Measurements from ENCODE around the gene BEAN1. TPM values are rescaled to one million over a fixed set of nuclear protein-coding genes. Genes with fewer than 3 reads are reported as not detected.

Gene BEAN1
- total RNA-seq, 1 donor = under 0.01 TPM

- DNase-seq (ENCODE audit: low read depth) = no peak
- H3K4me3 ChIP-seq (ENCODE audit: low read depth, low read length) = no peak overlapping the region
- TF ChIP-seq, protein P1, sequence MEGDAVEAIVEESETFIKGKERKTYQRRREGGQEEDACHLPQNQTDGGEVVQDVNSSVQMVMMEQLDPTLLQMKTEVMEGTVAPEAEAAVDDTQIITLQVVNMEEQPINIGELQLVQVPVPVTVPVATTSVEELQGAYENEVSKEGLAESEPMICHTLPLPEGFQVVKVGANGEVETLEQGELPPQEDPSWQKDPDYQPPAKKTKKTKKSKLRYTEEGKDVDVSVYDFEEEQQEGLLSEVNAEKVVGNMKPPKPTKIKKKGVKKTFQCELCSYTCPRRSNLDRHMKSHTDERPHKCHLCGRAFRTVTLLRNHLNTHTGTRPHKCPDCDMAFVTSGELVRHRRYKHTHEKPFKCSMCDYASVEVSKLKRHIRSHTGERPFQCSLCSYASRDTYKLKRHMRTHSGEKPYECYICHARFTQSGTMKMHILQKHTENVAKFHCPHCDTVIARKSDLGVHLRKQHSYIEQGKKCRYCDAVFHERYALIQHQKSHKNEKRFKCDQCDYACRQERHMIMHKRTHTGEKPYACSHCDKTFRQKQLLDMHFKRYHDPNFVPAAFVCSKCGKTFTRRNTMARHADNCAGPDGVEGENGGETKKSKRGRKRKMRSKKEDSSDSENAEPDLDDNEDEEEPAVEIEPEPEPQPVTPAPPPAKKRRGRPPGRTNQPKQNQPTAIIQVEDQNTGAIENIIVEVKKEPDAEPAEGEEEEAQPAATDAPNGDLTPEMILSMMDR (IDR thresholded peaks at IDR 0.05; ENCODE audit: insufficient read depth, low read depth, low read length) = no peak
These were observed 46.8 kb downstream of the BEAN1 start for GRCh38 chr16:66473654-66474519.

DNA sequence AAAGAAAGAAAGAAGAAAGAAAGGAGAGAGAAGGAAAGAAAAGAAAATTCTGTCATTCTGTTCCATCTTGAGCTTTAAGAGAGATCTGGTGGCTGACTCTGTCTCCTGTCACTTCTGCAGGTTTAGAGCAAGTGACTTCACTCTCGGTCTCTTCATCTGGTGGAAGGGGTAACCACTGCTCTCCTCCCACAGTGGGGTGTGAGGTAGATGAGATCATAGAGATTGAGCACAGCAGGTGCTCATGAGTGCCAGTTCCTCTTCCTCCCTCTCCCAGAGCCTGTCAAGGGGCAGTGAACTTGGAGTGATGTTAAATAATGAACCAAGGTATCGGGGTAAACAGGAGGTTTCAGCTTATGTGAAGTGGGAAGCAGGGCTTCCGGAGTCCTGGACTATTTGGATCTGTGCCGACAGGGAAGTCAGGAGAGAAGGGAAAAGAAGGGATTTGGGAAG lies 47.7 kb downstream of the BEAN1 start:
- DNase-seq (ENCODE audit: low read depth) = no peak
- TF ChIP-seq, protein P1 (IDR thresholded peaks at IDR 0.05; ENCODE audit: insufficient read depth, low read depth, low read length) = no peak
- H3K4me3 ChIP-seq (ENCODE audit: low read depth, low read length) = no peak overlapping the region

GRCh38 chr16:66475232-66475631 lies 48.1 kb downstream of the BEAN1 start:
- no peak for DNase-seq (ENCODE audit: low read depth)
- no peak overlapping the region for H3K4me3 ChIP-seq (ENCODE audit: low read depth, low read length)
- TF ChIP-seq, protein P1 (IDR thresholded peaks at IDR 0.05; ENCODE audit: insufficient read depth, low read depth, low read length) = no peak

DNA sequence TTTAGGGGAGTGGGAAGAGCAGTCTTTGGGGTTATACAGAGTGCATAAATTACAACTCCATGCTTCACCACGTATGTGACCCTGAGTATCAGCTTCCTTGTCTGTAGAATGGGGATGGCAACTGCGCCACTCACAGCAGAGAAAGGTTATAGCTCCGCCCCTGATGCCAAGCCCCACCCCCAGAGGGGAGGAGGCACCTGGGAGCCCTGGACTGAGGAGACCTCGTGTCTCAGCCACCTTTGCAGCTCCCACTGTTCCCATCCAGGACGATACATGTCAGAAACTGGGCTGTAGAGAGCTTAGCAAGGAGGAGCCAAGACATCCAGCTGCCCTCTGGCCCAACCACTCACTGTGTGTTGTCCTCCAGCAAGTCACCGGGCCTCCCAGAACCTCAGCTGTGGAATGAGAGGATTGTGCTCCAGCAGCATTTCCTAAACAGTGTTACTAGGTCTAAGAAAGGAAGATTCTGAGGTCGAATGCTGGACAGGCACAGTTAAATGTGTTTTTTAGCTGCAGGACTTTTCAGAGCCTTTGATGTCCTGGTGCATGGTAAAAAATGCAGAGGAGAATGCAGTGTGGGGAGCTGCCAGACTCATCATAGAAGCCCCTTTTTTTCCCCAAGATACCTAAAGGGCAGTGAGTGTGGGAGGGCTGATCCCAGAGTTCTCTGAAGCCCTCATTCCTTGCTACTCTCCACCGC lies 49.4 kb downstream of the BEAN1 start:
- DNase-seq (ENCODE audit: low read depth) = no peak
- no peak overlapping the region for H3K4me3 ChIP-seq (ENCODE audit: low read depth, low read length)
- TF ChIP-seq, protein P1 (IDR thresholded peaks at IDR 0.05; ENCODE audit: insufficient read depth, low read depth, low read length) = no peak

- DNase-seq (ENCODE audit: low read depth) = no peak
- TF ChIP-seq, protein P1 (IDR thresholded peaks at IDR 0.05; ENCODE audit: insufficient read depth, low read depth, low read length) = no peak
These were observed 50.0 kb downstream of the BEAN1 start for GRCh38 chr16:66477028-66477515.

DNA sequence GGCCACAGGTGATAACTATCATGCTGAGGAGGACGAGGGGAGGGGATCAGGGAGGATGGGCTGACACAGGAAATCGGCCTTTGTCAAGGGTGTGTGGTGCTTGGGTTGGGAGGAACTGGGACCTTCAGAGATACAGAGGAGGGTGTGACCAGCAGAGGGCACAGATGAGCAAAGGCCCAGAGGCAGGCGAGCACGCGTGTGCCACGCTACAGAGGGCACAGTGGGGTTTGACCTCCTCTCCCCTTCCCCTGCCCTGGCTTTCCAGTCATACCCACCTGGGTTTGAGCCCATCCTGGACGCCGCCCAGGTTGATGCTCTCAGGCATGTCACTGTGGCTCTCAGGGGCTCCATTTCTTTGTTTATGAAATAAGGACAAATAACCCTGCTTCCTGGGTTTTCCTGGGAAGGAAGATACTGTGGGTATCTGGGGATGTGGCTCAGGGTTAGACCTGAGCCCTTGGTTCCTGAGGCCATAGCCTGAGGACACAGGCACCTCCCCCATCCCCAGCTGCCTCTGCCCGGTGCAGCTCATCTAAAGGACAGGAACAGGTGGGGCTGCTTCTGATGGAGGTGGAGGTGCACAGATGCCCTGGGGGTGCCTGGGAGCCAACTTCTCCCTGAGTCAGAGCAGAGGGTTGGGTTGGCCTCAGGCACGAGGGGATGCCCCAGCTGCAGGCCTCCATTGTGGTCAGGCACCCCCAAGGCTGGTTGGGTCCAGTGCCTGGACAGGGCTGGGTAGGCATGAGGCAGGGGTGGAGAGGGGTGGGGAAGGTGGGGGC lies 51.8 kb downstream of the BEAN1 start:
- TF ChIP-seq, protein P1 (IDR thresholded peaks at IDR 0.05; ENCODE audit: insufficient read depth, low read depth, low read length) = peak; percentile 84
- H3K4me3 ChIP-seq (ENCODE audit: low read depth, low read length) = no peak overlapping the region
- DNase-seq (ENCODE audit: low read depth) = peak; percentile 59

More at GRCh38 chr16:66477028-66477515, 50.0 kb downstream of the BEAN1 start:
- no peak overlapping the region for H3K4me3 ChIP-seq (ENCODE audit: low read depth, low read length)

Data from fibroblast of villous mesenchyme (primary cell).